HL-60 (cell line): ENCODE data around the gene TBCCD1.

Source experiments
- DNase-seq, 2 experiments: peaks; one replicate each; pipeline ENCODE4 v3.0.0-alpha.2; 2010 to 2020; ENCODE audit warnings: low read depth in 1 of 2, low spot score in 1 of 2
- H3K27ac ChIP-seq: fragments of 250-450 bp; sonication (Bioruptor Pico); replicated peaks from 2 replicates; pipeline ENCODE4 v1.5.1; 2020; ENCODE audit warnings: mild to moderate bottlenecking, moderate library complexity
- H3K27me3 ChIP-seq: fragments of 250-450 bp; sonication (Bioruptor Pico); 2 replicates; pipeline ENCODE4 v1.5.1; 2021; ENCODE audit warnings: mild to moderate bottlenecking, moderate library complexity; ENCODE audit not compliant: insufficient read depth, poor library complexity, severe bottlenecking
- H3K4me3 ChIP-seq: replicated peaks from 2 replicates; pipeline ENCODE4 v1.5.1; 2011; ENCODE audit warnings: mild to moderate bottlenecking, control low read depth, low read length; ENCODE audit not compliant: insufficient read depth
- CTCF ChIP-seq: IDR thresholded peaks from one replicate; pipeline ENCODE4 v1.5.1; 2011; ENCODE audit warnings: low read length, control low read depth, inconsistent platforms; ENCODE audit not compliant: insufficient read depth
- GABPA ChIP-seq: IDR thresholded peaks from 2 replicates; pipeline ENCODE4 v1.6.1; 2012; ENCODE audit warnings: low read depth
- POLR2AphosphoS5 ChIP-seq: IDR thresholded peaks from 2 replicates; pipeline ENCODE4 v1.6.1; 2012; ENCODE audit warnings: low read depth
- REST ChIP-seq: IDR thresholded peaks from 2 replicates; pipeline ENCODE4 v1.6.1; 2012; ENCODE audit warnings: low read depth; ENCODE audit not compliant: insufficient replicate concordance
- SPI1 ChIP-seq: IDR thresholded peaks from 2 replicates; pipeline ENCODE4 v1.6.1; 2012; ENCODE audit warnings: low read depth, mild to moderate bottlenecking, borderline replicate concordance

The TBCCD1 gene

DNA sequence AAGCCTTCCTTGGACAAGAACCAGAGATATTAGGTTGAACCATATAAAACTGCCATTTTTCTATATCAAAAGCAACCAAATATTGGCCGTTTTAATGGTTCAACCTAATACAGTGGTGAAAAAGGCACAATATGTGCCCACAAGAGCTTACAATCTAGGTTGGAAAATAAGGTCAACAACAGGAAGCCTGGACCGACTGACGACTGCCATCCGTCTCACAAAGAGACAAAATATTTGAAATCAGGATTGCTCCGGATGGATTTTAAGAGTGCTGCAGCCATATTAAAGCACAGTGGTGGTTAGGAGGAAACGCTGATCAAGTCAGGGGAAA is 47.1 kb upstream of the TBCCD1 start:
- TF ChIP-seq REST, result no peak
- no peak overlapping the region for H3K4me3 ChIP-seq
- DNase-seq, result no peak
- no peak overlapping the region for H3K27ac ChIP-seq
- H3K27me3 ChIP-seq, result peaks cover 3% of the 10 kb centered on the region

GRCh38 chr3:186613637-186614265 is 46.6 kb upstream of the TBCCD1 start:
- H3K4me3 ChIP-seq, result no peak overlapping the region

GRCh38 chr3:186612721-186613636 is 45.8 kb upstream of the TBCCD1 start, which contains the start of gene AHSG:
Gene AHSG, plus strand, starts transcription at chr3:186613060. Its CDS starts 82 bp downstream, at chr3:186613142.
- Histone ChIP-seq H3K27me3 (peaks cover 3% of the 10 kb centered on the region), H3K27ac (no peak within 1 kb of the TSS), H3K4me3 (no peak within 1 kb of the TSS)
- no peak for DNase-seq
- TF ChIP-seq REST (no peak), SPI1 (no peak), POLR2AphosphoS5 (no peak), CTCF (no peak), GABPA (no peak)

More at GRCh38 chr3:186613637-186614265, 46.6 kb upstream of the TBCCD1 start:
- no peak for DNase-seq
- TF ChIP-seq GABPA, result no peak
- TF ChIP-seq REST, result no peak
- no peak for TF ChIP-seq SPI1
- TF ChIP-seq POLR2AphosphoS5, result no peak
- TF ChIP-seq CTCF, result no peak
- peaks cover 3% of the 10 kb centered on the region for H3K27me3 ChIP-seq
- no peak overlapping the region for H3K27ac ChIP-seq
